Measurements from ENCODE around the gene TSHZ2.

GRCh38 chr20:53502820-53503219 lies 530.7 kb downstream of the TSHZ2 start:
- TF ChIP-seq E2F4 (CRISPR knock-in tag; IDR thresholded peaks at IDR 0.05; ENCODE audit: borderline replicate concordance, low read depth) (no peak), CTCF (IDR thresholded peaks at IDR 0.05) (no peak), FOXP4 (CRISPR knock-in tag; IDR thresholded peaks at IDR 0.05) (no peak), GABPB1 (CRISPR knock-in tag; IDR thresholded peaks at IDR 0.05) (no peak), HMGXB4 (CRISPR knock-in tag; IDR thresholded peaks at IDR 0.05) (no peak), MAX (CRISPR knock-in tag; IDR thresholded peaks at IDR 0.05) (no peak), ZNF232 (CRISPR knock-in tag; IDR thresholded peaks at IDR 0.05) (no peak)

Measured in WTC11 (cell line).